ENCODE results near the gene CCNJ.

The CCNJ gene

DNA sequence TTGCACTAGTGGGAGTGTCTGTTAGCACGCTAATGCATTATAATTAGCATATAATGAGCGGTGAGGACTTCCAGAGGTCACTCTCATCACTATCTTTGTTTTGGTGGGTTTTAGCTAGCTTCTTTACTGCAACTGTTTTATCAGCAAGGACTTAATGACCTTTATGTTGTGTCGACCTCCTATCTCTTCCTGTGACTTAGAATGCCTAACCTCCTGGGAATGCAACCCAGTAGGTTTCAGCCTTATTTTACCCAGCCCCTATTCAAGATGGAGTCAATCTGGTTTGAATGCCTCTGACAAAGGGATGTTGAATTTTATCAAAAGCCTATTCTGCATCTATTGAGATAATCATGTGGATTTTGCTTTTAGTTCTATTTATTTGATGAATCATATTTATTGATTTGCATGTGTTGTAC lies 64.2 kb downstream of the CCNJ start:
- no peak overlapping the region for H3K27ac ChIP-seq (ENCODE audit: low read length)
- H3K9ac ChIP-seq (ENCODE audit: low read length), result no peak overlapping the region
- H3K4me2 ChIP-seq (ENCODE audit: low read length), result no peak overlapping the region
- no peaks in the 10 kb centered on the region for H3K79me2 ChIP-seq (ENCODE audit: low read length)
- H3K4me1 ChIP-seq (ENCODE audit: low read length), result no peaks in the 10 kb centered on the region
- H3K27me3 ChIP-seq (ENCODE audit: low read depth, low read length), result 0 out of 2 replicates have a peak, but pooled peaks cover 7% of the 10 kb centered on the region
- TF ChIP-seq EZH2phosphoT487 (IDR thresholded peaks at IDR 0.05; ENCODE audit: low read depth), result no peak
- TF ChIP-seq, protein P1, sequence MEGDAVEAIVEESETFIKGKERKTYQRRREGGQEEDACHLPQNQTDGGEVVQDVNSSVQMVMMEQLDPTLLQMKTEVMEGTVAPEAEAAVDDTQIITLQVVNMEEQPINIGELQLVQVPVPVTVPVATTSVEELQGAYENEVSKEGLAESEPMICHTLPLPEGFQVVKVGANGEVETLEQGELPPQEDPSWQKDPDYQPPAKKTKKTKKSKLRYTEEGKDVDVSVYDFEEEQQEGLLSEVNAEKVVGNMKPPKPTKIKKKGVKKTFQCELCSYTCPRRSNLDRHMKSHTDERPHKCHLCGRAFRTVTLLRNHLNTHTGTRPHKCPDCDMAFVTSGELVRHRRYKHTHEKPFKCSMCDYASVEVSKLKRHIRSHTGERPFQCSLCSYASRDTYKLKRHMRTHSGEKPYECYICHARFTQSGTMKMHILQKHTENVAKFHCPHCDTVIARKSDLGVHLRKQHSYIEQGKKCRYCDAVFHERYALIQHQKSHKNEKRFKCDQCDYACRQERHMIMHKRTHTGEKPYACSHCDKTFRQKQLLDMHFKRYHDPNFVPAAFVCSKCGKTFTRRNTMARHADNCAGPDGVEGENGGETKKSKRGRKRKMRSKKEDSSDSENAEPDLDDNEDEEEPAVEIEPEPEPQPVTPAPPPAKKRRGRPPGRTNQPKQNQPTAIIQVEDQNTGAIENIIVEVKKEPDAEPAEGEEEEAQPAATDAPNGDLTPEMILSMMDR (IDR thresholded peaks at IDR 0.05; ENCODE audit: low read depth, low read length), result no peak
- H4K20me1 ChIP-seq (ENCODE audit: insufficient read depth, low read length), result no peaks in the 10 kb centered on the region
- no peak overlapping the region for H2AFZ ChIP-seq (ENCODE audit: low read depth, low read length)
- H3K4me3 ChIP-seq (ENCODE audit: low read length), result no peak overlapping the region
- H3K36me3 ChIP-seq (replicated peaks; ENCODE audit: low read depth, low read length), result no peaks in the 10 kb centered on the region
- no peaks in the 10 kb centered on the region for H3K9me3 ChIP-seq (ENCODE audit: insufficient read depth, low read length)

Data from OCI-LY3 (cell line).